T-helper 2 cell treated with Interferon-gamma antibody and Interleukin-4, amounts not matched to agents 100 ng/mL and 5 ng/mL, for 36 hours (primary cell): ENCODE data around the gene DIPK1C. TPM values are rescaled to one million over a fixed set of nuclear protein-coding genes. Genes with fewer than 3 reads are reported as not detected.
"Not testable (repeated sequence)": the region's sequence is repeated elsewhere in the genome, so short reads cannot be mapped to it uniquely, and the experiment has no call there.

ENCODE experiments used
- intact Hi-C: fragments of 100-400 bp; cut with micrococcal nuclease; formaldehyde crosslinking; loops from one replicate; pipeline ENCODE4 v1.15.1; 2023
- total RNA-seq: library from RNA; stranded (reverse); gene quantifications from 2 replicates; pipeline ENCODE4 v1.2.3, GENCODE V29; 2022

Gene DIPK1C
- not detected in 2 replicates for total RNA-seq

DNA sequence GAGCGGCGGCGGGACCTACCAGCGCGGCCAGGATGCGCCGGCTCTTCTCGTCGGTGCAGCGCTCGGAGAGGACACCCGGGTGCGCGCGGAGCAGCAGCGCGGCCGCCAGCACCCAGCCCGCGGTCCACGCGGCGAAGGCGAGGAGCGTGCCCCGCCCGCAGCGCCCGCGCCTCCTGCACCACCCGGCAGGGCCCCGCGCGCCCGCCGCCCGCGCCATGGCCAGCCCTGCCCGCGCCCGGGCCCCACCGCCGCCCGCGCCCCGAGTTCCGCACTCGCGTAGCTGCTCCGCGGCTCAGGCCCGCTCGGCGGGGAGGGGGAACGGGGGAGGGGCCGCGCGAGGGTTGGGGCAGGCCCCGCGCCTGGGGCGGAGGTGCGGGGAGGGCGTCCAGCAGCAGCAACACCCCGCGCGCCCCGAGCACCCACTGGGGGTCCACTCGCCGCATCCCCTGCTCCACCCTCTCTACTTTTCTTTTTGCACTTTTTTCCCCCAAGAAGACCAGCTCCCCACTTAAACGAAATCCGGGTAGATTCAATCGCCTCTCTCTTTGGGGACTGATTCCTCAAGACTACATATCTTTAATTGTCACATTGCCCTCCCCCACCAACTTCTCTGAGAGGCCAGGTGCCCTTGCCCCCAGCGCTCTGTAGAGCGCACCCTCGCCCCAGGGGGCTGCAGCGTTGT is at the start of gene DIPK1C:
TSS of gene DIPK1C (minus strand) at position 266 of the 682 bp plus-strand sequence. CDS start at position 217, 49 bp downstream.
- intact Hi-C loops: no loop called here

DNA sequence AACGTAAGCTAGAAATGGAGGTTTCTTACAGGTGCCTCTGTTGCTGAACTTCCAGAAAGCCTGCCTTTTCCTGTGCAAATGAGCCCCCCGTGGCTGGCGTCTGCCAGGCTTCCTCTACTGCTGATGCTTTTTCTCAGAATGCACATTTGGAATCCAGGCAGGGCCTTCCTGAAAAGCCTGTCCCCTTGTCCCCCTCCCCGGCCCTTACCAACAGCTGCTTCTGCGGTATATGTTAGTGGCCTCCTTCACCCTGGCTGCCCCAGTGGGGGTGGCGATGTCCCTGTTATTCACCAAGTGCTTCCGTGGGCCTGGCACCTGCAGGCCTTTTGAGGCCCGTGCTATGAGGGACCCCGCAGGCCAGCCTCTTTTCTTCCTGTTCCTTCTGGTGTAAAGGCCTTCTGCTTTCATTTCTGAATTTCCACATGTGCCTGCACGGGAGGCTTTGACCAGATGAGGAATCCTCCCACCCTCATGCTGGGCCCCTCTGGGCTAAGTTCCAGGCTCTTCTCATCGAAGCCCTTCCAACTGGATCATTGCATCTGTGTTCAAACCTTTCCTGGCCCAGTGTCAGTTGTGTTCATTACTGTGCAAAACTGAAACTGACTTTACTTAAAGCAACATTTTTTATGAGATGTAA is 49.5 kb upstream of the DIPK1C start:
- intact Hi-C loops: no loop called here

GRCh38 chr18:74505776-74506175 is 48.7 kb upstream of the DIPK1C start:
- intact Hi-C loops: no loop called here

GRCh38 chr18:74503137-74503536 is 46.0 kb upstream of the DIPK1C start:
- intact Hi-C loops: no loop called here

DNA sequence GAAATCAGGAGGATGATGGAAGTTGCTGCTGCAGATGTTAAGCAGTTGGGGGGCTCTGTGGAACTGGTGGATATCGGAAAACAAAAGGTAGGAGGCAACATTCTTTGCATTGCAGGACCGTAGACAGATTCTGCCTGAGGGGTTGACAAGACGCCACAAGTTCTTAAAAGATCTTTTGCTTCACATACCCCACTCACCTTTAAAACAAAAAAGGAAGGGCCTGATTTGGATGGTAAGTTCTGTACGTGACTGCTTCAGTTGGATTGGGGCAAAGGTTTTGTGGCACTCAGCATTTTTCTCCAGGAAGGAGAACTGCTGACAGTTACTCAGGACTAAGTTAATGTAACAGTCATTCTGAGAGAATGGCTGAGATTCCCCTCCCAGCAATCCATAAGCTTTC is 44.3 kb upstream of the DIPK1C start:
- intact Hi-C loops: no loop called here

DNA sequence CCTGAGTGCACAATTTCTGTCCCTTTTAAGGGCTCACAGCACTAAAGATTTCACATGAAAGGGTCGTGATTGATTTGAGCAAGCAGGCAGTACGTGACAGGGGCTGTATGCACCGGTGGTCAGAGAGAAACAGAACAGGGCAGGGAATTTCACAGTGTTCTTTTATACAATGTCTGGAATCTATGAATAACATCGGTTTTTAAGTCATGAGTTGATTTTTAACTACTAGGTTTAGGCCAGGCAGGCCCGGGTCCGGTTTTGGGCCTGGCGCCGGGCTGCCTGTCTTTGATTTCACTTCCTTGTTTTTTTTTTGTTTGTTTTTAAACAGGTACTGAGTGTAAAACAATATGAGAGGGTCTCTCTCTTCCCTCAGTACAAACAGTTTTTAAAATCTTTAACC is 43.7 kb upstream of the DIPK1C start:
- intact Hi-C loops: not testable (repeated sequence)

- intact Hi-C loops: no loop called here
Observed at GRCh38 chr18:74500372-74500771, 43.3 kb upstream of the DIPK1C start.

DNA sequence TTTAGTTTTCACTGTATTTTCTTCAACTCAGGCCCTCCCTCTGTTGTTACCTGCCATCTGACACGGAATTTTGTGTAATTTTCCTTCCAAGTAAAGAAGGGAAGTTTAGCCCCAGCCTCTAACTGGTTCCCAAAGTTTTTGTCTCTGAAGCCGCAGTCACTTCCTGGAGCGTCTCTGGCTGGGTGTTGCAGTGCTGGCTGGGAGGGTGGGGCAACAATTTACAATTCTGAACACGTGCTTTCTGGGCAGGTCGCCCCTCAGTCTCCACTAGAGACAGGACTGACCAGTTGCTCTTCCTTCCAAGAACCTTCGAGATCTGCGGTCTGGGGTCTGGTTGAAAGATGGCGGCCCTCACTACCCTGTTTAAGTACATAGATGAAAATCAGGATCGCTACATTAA is 42.5 kb upstream of the DIPK1C start:
- intact Hi-C loops: loop anchor here (1.0 to 5.0 kb wide), 7 partner anchors 53 to 1993 kb away; partner anchors contain the start of genes PTGR3 and TIMM21

DNA sequence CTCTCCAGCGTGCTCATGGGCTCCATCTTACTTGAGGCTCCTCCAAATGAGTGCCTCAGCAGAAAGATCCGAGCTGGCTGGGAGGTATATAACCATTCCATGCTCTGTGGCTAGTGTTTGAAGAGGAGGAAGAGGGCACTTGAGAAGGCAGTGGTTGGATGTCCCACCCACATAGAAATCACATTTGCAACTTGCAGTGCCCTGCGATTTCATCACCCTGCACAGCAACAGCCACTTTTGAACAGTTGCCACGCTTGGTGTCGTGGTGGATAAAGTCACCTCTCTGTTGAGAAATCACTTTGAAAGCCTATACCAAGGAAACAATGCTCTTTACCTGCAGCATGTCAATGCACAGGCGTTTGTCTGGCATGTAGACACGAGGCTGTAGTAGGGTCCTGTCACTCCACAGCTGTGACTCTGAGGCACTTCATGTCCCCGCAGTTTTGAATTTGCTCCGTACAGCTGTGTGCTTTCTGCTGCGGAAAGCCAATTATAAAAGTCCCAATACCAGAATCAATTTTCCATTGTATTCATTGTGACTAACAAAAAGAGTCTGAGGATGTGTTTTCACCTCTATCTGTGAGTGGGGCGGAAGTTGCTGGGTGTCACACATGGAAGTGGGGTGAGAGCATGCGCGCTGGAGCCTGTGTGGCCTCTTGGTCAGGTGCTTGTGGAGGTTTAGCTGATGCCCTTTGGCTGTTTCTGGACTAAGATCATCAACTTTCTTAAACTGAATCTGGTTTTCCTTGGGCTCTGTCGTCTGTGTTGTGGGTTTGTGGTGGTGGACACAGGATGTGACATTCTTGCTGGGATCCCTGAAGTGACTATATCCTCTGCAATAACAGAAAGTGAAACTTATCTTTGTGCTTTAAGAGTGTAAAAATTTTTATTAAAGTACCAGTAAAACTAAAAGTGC is 41.9 kb upstream of the DIPK1C start:
- intact Hi-C loops: loop anchor here (1.0 to 5.0 kb wide), 7 partner anchors 53 to 1993 kb away; partner anchors contain the start of genes PTGR3 and TIMM21

DNA sequence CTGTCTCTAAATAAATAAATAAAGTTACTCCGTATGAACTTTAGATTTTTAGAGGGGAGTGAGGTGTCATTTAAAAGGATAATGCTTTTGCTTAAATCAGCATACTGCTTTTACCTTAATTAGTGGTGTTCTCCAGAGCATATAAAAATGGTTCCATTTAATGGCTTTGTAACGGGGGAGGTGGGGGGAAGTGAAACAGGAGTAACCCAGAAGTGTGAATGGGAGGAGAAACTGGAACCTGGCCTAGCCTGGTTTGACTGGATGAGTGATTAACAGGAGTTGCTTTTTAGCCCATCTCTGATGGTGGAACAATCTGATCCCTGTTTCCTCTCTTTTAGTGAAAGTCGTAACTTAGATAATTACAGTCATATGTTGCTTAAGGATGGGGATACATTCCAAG is 40.7 kb upstream of the DIPK1C start:
- intact Hi-C loops: loop anchor here (5.0 kb wide), 3 partner anchors 430 to 1995 kb away; no protein-coding TSS in a partner anchor

GRCh38 chr18:74497324-74497676 is 40.2 kb upstream of the DIPK1C start:
- intact Hi-C loops: loop anchor here (5.0 kb wide), 3 partner anchors 430 to 1995 kb away; no protein-coding TSS in a partner anchor

DNA sequence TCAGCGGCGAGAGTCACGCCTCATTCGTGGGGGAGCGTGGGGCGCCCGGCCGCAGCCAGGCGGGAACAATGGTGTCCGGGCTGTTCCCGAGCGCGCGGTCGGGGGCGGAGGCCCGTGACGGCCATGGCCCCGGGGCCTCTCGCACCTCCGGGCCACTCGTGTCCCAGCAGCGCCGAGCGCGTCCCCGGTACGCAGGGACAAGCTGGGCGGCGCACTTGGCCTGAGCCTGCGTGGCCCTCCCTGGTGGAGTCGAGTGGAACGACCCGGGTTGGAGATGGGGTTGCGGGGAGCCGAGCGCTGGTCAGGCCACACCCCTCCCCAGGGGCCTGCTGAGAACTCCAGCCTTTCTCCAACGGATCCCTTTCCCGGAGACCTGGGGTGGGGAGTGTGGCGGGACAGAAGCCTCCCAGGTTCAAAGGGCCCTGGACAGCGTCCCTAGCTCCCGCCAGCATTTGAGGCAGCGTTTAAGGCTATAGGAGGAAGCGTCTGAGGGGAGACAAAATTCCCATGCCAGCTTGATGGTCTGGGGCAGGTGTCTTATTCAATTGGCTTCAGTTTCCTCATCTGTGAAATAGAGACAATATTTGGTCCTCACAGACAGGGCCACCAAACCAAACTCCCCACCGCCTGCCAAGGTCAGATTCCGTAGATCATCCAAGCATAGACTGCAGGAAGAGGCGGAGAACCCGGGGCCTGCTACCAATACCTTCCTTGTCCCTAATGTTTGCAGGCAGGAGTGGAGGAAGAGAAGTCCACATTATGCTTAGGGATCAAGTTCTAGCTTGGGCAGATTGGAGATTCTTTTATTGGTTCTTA is 39.6 kb upstream of the DIPK1C start:
- intact Hi-C loops: loop anchor here (1.0 to 5.0 kb wide), 5 partner anchors 101 to 1996 kb away; partner anchors contain the start of gene ZNF407

GRCh38 chr18:74495581-74496507 is 38.7 kb upstream of the DIPK1C start, which contains the start of gene CNDP2:
TSS of gene CNDP2 (plus strand) at chr18:74496363. CDS start at chr18:74499974, 3,611 bp downstream.
- intact Hi-C loops: loop anchor here (1.0 to 5.0 kb wide), 5 partner anchors 101 to 1996 kb away; partner anchors contain the start of gene ZNF407

DNA sequence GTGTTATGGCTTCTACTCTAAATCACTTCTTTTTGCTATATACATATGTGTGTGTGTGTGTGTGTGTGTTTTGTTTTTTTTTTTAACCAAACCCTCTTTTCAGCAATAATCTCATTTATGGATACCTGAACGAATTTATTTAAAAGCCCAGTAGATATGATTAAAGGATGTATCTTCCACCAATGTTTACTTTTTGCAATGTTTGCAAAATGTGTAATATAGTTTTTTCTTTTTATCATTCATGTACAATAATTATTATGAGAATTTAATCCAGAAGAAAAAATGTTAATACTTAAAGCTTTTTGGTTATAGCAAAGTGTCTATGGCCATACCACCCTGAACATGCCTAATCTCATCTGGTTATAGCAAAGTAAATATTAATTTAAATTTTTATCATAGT is 37.4 kb upstream of the DIPK1C start:
- intact Hi-C loops: no loop called here

DNA sequence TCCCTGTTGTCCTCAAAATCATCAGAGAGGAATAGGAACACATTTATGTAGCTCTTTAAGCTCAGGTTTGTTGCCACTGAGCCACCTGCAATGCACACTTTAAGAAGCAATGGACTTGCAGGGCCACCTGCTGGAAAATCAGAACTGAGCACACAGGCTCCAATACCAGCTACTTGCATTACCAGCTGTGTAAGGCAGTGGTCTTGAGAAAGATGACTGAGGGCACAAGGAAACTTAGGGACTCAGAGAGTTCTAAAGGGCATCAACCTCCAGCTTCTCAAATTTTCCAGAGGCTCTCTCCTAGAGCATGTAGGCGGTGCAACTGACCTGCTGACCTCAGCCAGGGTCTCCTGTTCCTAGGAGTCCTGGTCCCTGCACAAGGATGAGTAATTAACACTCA is 36.6 kb upstream of the DIPK1C start:
- intact Hi-C loops: loop anchor here (1.0 kb wide), 2 partner anchors 140 to 297 kb away; no protein-coding TSS in a partner anchor

DNA sequence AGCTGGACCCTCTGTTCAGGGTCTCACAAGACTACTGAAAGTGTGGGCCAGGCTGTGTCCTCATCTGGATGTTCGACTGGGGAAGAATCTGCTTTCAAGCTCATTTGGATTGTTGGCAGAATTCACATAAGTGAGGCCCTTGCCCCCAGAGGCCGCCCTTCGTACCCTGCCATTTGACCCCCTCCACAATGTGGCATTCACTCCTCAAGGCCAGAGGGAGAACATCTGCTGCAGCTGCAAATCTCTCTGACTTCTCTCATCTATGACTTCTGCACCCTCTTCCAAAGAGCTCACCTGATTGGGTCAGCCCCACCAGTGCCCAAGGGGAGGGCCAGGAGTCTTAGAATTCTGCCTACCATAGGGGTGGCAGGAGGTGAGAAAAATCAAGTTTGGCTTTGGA is 35.2 kb upstream of the DIPK1C start:
- intact Hi-C loops: no loop called here

GRCh38 chr18:74489676-74490075 is 32.6 kb upstream of the DIPK1C start:
- intact Hi-C loops: no loop called here

- intact Hi-C loops: no loop called here
Observed at GRCh38 chr18:74488864-74489263, 31.8 kb upstream of the DIPK1C start.

DNA sequence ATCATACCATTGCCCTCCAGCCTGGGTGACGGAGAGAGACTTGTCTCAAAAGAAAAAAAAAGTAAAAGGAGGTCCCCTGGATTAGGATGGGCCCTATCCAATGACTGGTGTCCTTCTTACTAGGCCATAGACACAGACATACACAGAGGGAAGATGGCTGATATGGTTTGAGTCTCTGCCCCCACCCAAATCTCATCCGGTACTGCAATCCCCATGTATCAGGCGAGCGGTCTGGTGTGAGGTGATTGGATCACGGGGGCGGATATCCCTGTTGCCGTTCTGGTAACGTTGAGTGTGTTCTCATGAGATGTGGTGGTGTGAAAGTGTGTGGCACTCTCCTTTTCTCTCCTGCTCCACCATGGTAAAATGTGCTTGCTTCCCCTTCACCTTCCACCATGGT is 31.2 kb upstream of the DIPK1C start:
- intact Hi-C loops: no loop called here
